H9 (cell line): Measurements from ENCODE around the gene OSBPL10. TPM values are rescaled to one million over a fixed set of nuclear protein-coding genes. Genes with fewer than 3 reads are reported as not detected.

ENCODE experiments used
- DNase-seq: peaks from one replicate; pipeline ENCODE4 v3.0.0-alpha.2; 2017
- H2AFZ ChIP-seq: one replicate; pipeline ENCODE4 v1.6.1; 2013; ENCODE audit warnings: mild to moderate bottlenecking, low read length, control low read depth, moderate library complexity
- H2AK5ac ChIP-seq: 2 replicates; pipeline ENCODE4 v1.6.1; 2013; ENCODE audit warnings: low read length, control low read depth, mixed read lengths; ENCODE audit not compliant: insufficient read length
- H2BK120ac ChIP-seq: one replicate; pipeline ENCODE4 v1.6.1; 2013; ENCODE audit warnings: low read depth, mild to moderate bottlenecking, low read length, control low read depth, inconsistent platforms; ENCODE audit not compliant: poor library complexity, severe bottlenecking
- H2BK12ac ChIP-seq: 2 replicates; pipeline ENCODE4 v1.6.1; 2013; ENCODE audit warnings: low read length, control low read depth, mixed read lengths, low read depth; ENCODE audit not compliant: insufficient read length
- H2BK15ac ChIP-seq: 2 replicates; pipeline ENCODE4 v1.6.1; 2013; ENCODE audit warnings: low read depth, low read length, control low read depth
- H2BK20ac ChIP-seq: one replicate; pipeline ENCODE4 v1.6.1; 2013; ENCODE audit warnings: low read depth, mild to moderate bottlenecking, low read length, control low read depth, inconsistent platforms; ENCODE audit not compliant: poor library complexity, severe bottlenecking
- H2BK5ac ChIP-seq: 2 replicates; pipeline ENCODE4 v1.6.1; 2013; ENCODE audit warnings: low read length, control low read depth, mixed read lengths; ENCODE audit not compliant: insufficient read length
- H3K14ac ChIP-seq: 2 replicates; pipeline ENCODE4 v1.6.1; 2013; ENCODE audit warnings: low read length, control low read depth; ENCODE audit not compliant: insufficient read depth
- H3K18ac ChIP-seq: 2 replicates; pipeline ENCODE4 v1.6.1; 2013; ENCODE audit warnings: low read depth, mild to moderate bottlenecking, mixed read lengths, low read length, control low read depth; ENCODE audit not compliant: insufficient read length
- H3K23ac ChIP-seq: 2 replicates; pipeline ENCODE4 v1.6.1; 2013; ENCODE audit warnings: low read length, control low read depth, mixed read lengths, low read depth; ENCODE audit not compliant: insufficient read length
- H3K23me2 ChIP-seq: 2 replicates; pipeline ENCODE4 v1.6.1; 2013; ENCODE audit warnings: low read depth, mild to moderate bottlenecking, mixed read lengths, low read length, control low read depth; ENCODE audit not compliant: insufficient read length, poor library complexity, severe bottlenecking
- H3K27ac ChIP-seq: 2 replicates; pipeline ENCODE4 v1.5.1; 2013; ENCODE audit warnings: low read length, control low read depth, mixed read lengths, low read depth; ENCODE audit not compliant: insufficient read length
- H3K27me3 ChIP-seq: 2 replicates; pipeline ENCODE4 v1.6.1; 2013; ENCODE audit warnings: low read length, control low read depth, inconsistent platforms; ENCODE audit not compliant: insufficient read depth
- H3K4ac ChIP-seq: 2 replicates; pipeline ENCODE4 v1.6.1; 2013; ENCODE audit warnings: low read depth, mild to moderate bottlenecking, control low read depth, inconsistent platforms, low read length, moderate library complexity
- H3K4me1 ChIP-seq: 2 replicates; pipeline ENCODE4 v1.6.1; 2013; ENCODE audit warnings: low read length, control low read depth, inconsistent platforms; ENCODE audit not compliant: insufficient read depth
- H3K4me2 ChIP-seq: 2 replicates; pipeline ENCODE4 v1.6.1; 2013; ENCODE audit warnings: low read length, control low read depth, mixed read lengths; ENCODE audit not compliant: insufficient read length, insufficient read depth
- H3K56ac ChIP-seq: 2 replicates; pipeline ENCODE4 v1.6.1; 2013; ENCODE audit warnings: low read depth, mild to moderate bottlenecking, mixed read lengths, low read length, control low read depth; ENCODE audit not compliant: insufficient read length
- H3K79me1 ChIP-seq: 2 replicates; pipeline ENCODE4 v1.6.1; 2013; ENCODE audit warnings: low read depth, mild to moderate bottlenecking, moderate library complexity, low read length, control low read depth, inconsistent platforms; ENCODE audit not compliant: insufficient read depth, poor library complexity, severe bottlenecking
- H3K79me2 ChIP-seq: 2 replicates; pipeline ENCODE4 v1.6.1; 2013; ENCODE audit warnings: low read length, control low read depth, inconsistent platforms; ENCODE audit not compliant: insufficient read depth
- H3K9ac ChIP-seq: 2 replicates; pipeline ENCODE4 v1.6.1; 2013; ENCODE audit warnings: low read length, control low read depth, mixed read lengths; ENCODE audit not compliant: insufficient read length; ENCODE audit errors: extremely low read depth
- H3K9me3 ChIP-seq: one replicate; pipeline ENCODE4 v1.6.1; 2013; ENCODE audit warnings: low read depth, low read length, inconsistent platforms; ENCODE audit not compliant: control insufficient read depth
- H3T11ph ChIP-seq: one replicate; pipeline ENCODE4 v1.6.1; 2013; ENCODE audit warnings: mild to moderate bottlenecking, low read length, control low read depth, inconsistent platforms
- H4K20me1 ChIP-seq: one replicate; pipeline ENCODE4 v1.6.1; 2013; ENCODE audit not compliant: control insufficient read depth, insufficient read length, insufficient read depth
- H4K5ac ChIP-seq: 2 replicates; pipeline ENCODE4 v1.6.1; 2013; ENCODE audit warnings: low read depth, mild to moderate bottlenecking, mixed read lengths, low read length, control low read depth; ENCODE audit not compliant: insufficient read length
- H4K8ac ChIP-seq: replicated peaks from 2 replicates; pipeline ENCODE4 v1.6.1; 2013; ENCODE audit warnings: low read length, control low read depth, mixed read lengths, low read depth; ENCODE audit not compliant: insufficient read length
- H4K91ac ChIP-seq: 2 replicates; pipeline ENCODE4 v1.6.1; 2013; ENCODE audit warnings: low read depth, mild to moderate bottlenecking, moderate library complexity, mixed read lengths, low read length, control low read depth; ENCODE audit not compliant: insufficient read length
- H3K27ac Mint-ChIP-seq, 3 experiments: 2 replicates in 2 of 3; 3 replicates in 1 of 3; pipeline ENCODE4 v1.8.0; 2020 to 2021; ENCODE audit warnings: mixed read lengths in 3 of 3, mild to moderate bottlenecking in 1 of 3, moderate library complexity in 1 of 3
- H3K27me3 Mint-ChIP-seq: 2 replicates; pipeline ENCODE4 v1.8.0; 2021; ENCODE audit warnings: low read depth, mild to moderate bottlenecking, moderate library complexity, mixed read lengths
- H3K36me3 Mint-ChIP-seq, 3 experiments: 2 replicates in 2 of 3; 3 replicates in 1 of 3; pipeline ENCODE4 v1.8.0; 2020 to 2021; ENCODE audit warnings: low read depth in 3 of 3, mixed read lengths in 3 of 3; ENCODE audit not compliant: insufficient read depth in 1 of 3
- H3K4me1 Mint-ChIP-seq, 2 experiments: 2 replicates each; pipeline ENCODE4 v1.8.0; 2020; ENCODE audit warnings: mixed read lengths in 2 of 2
- H3K4me3 Mint-ChIP-seq, 2 experiments: 2 replicates in 1 of 2; 3 replicates in 1 of 2; pipeline ENCODE4 v1.8.0; 2020 to 2021; ENCODE audit warnings: mild to moderate bottlenecking in 2 of 2, mixed read lengths in 2 of 2, moderate library complexity in 1 of 2
- H3K9me3 Mint-ChIP-seq, 2 experiments: 2 replicates in 1 of 2; 3 replicates in 1 of 2; pipeline ENCODE4 v1.8.0; 2020; ENCODE audit warnings: mild to moderate bottlenecking in 2 of 2, mixed read lengths in 2 of 2, moderate library complexity in 1 of 2
- CTCF ChIP-seq: fragments of 200-600 bp; sonication (generic); conservative IDR thresholded peaks from 3 replicates; pipeline ENCODE4 v1.8.0; 2021; ENCODE audit warnings: antibody characterized with exemption, mild to moderate bottlenecking
- WGBS: extraction: QIAGEN DNeasy Blood & Tissue Kit; methylation state at CpG from one replicate; pipeline ENCODE4 v1.1.7; 2013; ENCODE audit warnings: missing lambda C conversion rate, low lambda C conversion rate, mixed read lengths; ENCODE audit not compliant: insufficient read length; ENCODE audit errors: extremely low coverage; 5-methylcytosine and 5-hydroxymethylcytosine counted together
- total RNA-seq: library from RNA; stranded (reverse); gene quantifications from 2 replicates; pipeline ENCODE4 v1.2.1, GENCODE V29; 2021

OSBPL10 gene
- total RNA-seq, 1 experiment from 2014 or later, result 42.7 TPM

GRCh38 chr3:31753050-31753425 is 228.0 kb downstream of the OSBPL10 start:
- Mint-ChIP-seq H3K27ac (no peak overlapping the region), H3K9me3 (peaks cover 5 to 7% of the 10 kb centered on the region in 2 experiments; a peak in 3 of 5 replicates), H3K4me3 (no peak overlapping the region), H3K4me1 (peaks cover 17 to 22% of the 10 kb centered on the region in 2 experiments), H3K27me3 (no peaks in the 10 kb centered on the region), H3K36me3 (peaks cover 5 to 15% (median 6%) of the 10 kb centered on the region in 3 experiments; a peak in 6 of 7 replicates)
- Histone ChIP-seq H3K27ac (no peak overlapping the region), H3K79me1 (no peaks in the 10 kb centered on the region), H3K18ac (no peak overlapping the region), H3K9ac (no peak overlapping the region), H3K23ac (no peak overlapping the region), H4K5ac (no peak overlapping the region), H3K4ac (no peak overlapping the region), H4K8ac (no peak overlapping the region), H2BK20ac (no peak overlapping the region), H2BK120ac (no peak overlapping the region), H3K23me2 (no peaks in the 10 kb centered on the region), H3K27me3 (no peaks in the 10 kb centered on the region), H3K9me3 (no peaks in the 10 kb centered on the region), H3K14ac (no peak overlapping the region), H3K56ac (no peak overlapping the region), H3K4me2 (no peak overlapping the region), H2BK12ac (no peak overlapping the region), H3T11ph (no peak overlapping the region), H4K20me1 (no peaks in the 10 kb centered on the region), H3K79me2 (no peaks in the 10 kb centered on the region), H4K91ac (no peak overlapping the region), H2AFZ (no peak overlapping the region), H2AK5ac (no peak overlapping the region), H3K4me1 (no peaks in the 10 kb centered on the region), H2BK15ac (no peak overlapping the region), H2BK5ac (no peak overlapping the region)
- no peak for DNase-seq
- TF ChIP-seq CTCF, result no peak
- WGBS, result no CpG with 5 or more reads among the region's 7 CpGs
